Measurements from ENCODE around the gene MACF1. TPM values are rescaled to one million over a fixed set of nuclear protein-coding genes. Genes with fewer than 3 reads are reported as not detected.

The MACF1 gene
- total RNA-seq, 3 donors from 2014 or later, result 104 to 128 (median 120) TPM

GRCh38 chr1:39255222-39255621 is 50.7 kb downstream of the MACF1 start:
- ATAC-seq (no peak), DNase-seq (no peak)
- no peaks in the 10 kb centered on the region for H3K9me3 Mint-ChIP-seq
- peaks cover 31% of the 10 kb centered on the region for H3K36me3 Mint-ChIP-seq (ENCODE audit: insufficient read depth)
- peaks cover 35% of the 10 kb centered on the region for H3K4me1 Mint-ChIP-seq (ENCODE audit: low read depth)
- H3K4me3 Mint-ChIP-seq, result no peak overlapping the region
- no peaks in the 10 kb centered on the region for H3K27me3 Mint-ChIP-seq (ENCODE audit: low read depth)

GRCh38 chr1:39258146-39258924 is 53.8 kb downstream of the MACF1 start:
- Mint-ChIP-seq H3K27me3 (ENCODE audit: low read depth) (no peaks in the 10 kb centered on the region), H3K9me3 (no peaks in the 10 kb centered on the region), H3K36me3 (ENCODE audit: insufficient read depth) (peaks cover 21% of the 10 kb centered on the region), H3K4me1 (ENCODE audit: low read depth) (peaks cover 35% of the 10 kb centered on the region), H3K4me3 (no peak overlapping the region)
- peak; percentile 52 to 62 for ATAC-seq
- DNase-seq, result peak; percentile 67

- DNase-seq (no peak), ATAC-seq (no peak)
- H3K4me1 Mint-ChIP-seq (ENCODE audit: low read depth), result peaks cover 38% of the 10 kb centered on the region
- H3K36me3 Mint-ChIP-seq (ENCODE audit: insufficient read depth), result peaks cover 21% of the 10 kb centered on the region
- no peak overlapping the region for H3K4me3 Mint-ChIP-seq
- H3K27me3 Mint-ChIP-seq (ENCODE audit: low read depth), result no peaks in the 10 kb centered on the region
- no peaks in the 10 kb centered on the region for H3K9me3 Mint-ChIP-seq
Measured at GRCh38 chr1:39258925-39259244, 54.4 kb downstream of the MACF1 start.

- H3K9me3 Mint-ChIP-seq, result no peaks in the 10 kb centered on the region
- H3K27me3 Mint-ChIP-seq (ENCODE audit: low read depth), result no peaks in the 10 kb centered on the region
- no peak overlapping the region for H3K4me3 Mint-ChIP-seq
- peaks cover 27% of the 10 kb centered on the region for H3K36me3 Mint-ChIP-seq (ENCODE audit: insufficient read depth)
- ATAC-seq (no peak), DNase-seq (no peak)
- peaks cover 59% of the 10 kb centered on the region for H3K4me1 Mint-ChIP-seq (ENCODE audit: low read depth)
Measured at GRCh38 chr1:39261712-39262221, 57.3 kb downstream of the MACF1 start.

- H3K4me1 Mint-ChIP-seq (ENCODE audit: low read depth), result peaks cover 67% of the 10 kb centered on the region
Measured at GRCh38 chr1:39262802-39263201, 58.3 kb downstream of the MACF1 start.

GRCh38 chr1:39266269-39266668 is 61.8 kb downstream of the MACF1 start:
- Mint-ChIP-seq H3K4me1 (ENCODE audit: low read depth) (peaks cover 85% of the 10 kb centered on the region), H3K36me3 (ENCODE audit: insufficient read depth) (peaks cover 25% of the 10 kb centered on the region), H3K9me3 (no peaks in the 10 kb centered on the region), H3K27me3 (ENCODE audit: low read depth) (no peaks in the 10 kb centered on the region), H3K4me3 (no peak overlapping the region)
- DNase-seq (no peak), ATAC-seq (no peak)

More at GRCh38 chr1:39262802-39263201, 58.3 kb downstream of the MACF1 start:
- peak; percentile 68 to 78 for ATAC-seq
- no peaks in the 10 kb centered on the region for H3K9me3 Mint-ChIP-seq
- peaks cover 24% of the 10 kb centered on the region for H3K36me3 Mint-ChIP-seq (ENCODE audit: insufficient read depth)
- H3K4me3 Mint-ChIP-seq, result no peak overlapping the region
- no peak for DNase-seq
- H3K27me3 Mint-ChIP-seq (ENCODE audit: low read depth), result no peaks in the 10 kb centered on the region

- ATAC-seq, result no peak
- no peak for DNase-seq
- Mint-ChIP-seq H3K4me1 (ENCODE audit: low read depth) (peaks cover 85% of the 10 kb centered on the region), H3K9me3 (no peaks in the 10 kb centered on the region), H3K36me3 (ENCODE audit: insufficient read depth) (peaks cover 23% of the 10 kb centered on the region), H3K4me3 (no peak overlapping the region), H3K27me3 (ENCODE audit: low read depth) (no peaks in the 10 kb centered on the region)
Measured at GRCh38 chr1:39266792-39267191, 62.3 kb downstream of the MACF1 start.

- Mint-ChIP-seq H3K36me3 (ENCODE audit: insufficient read depth) (peaks cover 18% of the 10 kb centered on the region), H3K4me3 (peak overlapping the region; percentile 61), H3K4me1 (ENCODE audit: low read depth) (peaks cover 82% of the 10 kb centered on the region), H3K27me3 (ENCODE audit: low read depth) (no peaks in the 10 kb centered on the region), H3K9me3 (no peaks in the 10 kb centered on the region)
- DNase-seq (no peak), ATAC-seq (peak; percentile 39 to 57)
Measured at GRCh38 chr1:39268112-39268581, 63.7 kb downstream of the MACF1 start.

GRCh38 chr1:39268906-39269305 is 64.4 kb downstream of the MACF1 start:
- no peak for ATAC-seq
- peaks cover 18% of the 10 kb centered on the region for H3K36me3 Mint-ChIP-seq (ENCODE audit: insufficient read depth)
- no peaks in the 10 kb centered on the region for H3K9me3 Mint-ChIP-seq
- H3K27me3 Mint-ChIP-seq (ENCODE audit: low read depth), result no peaks in the 10 kb centered on the region
- no peak overlapping the region for H3K4me3 Mint-ChIP-seq
- peaks cover 78% of the 10 kb centered on the region for H3K4me1 Mint-ChIP-seq (ENCODE audit: low read depth)
- no peak for DNase-seq

- no peak overlapping the region for H3K4me3 Mint-ChIP-seq
- ATAC-seq, result no peak
Measured at GRCh38 chr1:39269349-39269748, 64.9 kb downstream of the MACF1 start.

GRCh38 chr1:39269791-39270342 is 65.4 kb downstream of the MACF1 start:
- Mint-ChIP-seq H3K4me3 (peak overlapping the region; percentile 34), H3K36me3 (ENCODE audit: insufficient read depth) (peaks cover 14% of the 10 kb centered on the region), H3K9me3 (no peaks in the 10 kb centered on the region), H3K4me1 (ENCODE audit: low read depth) (peaks cover 72% of the 10 kb centered on the region), H3K27me3 (ENCODE audit: low read depth) (no peaks in the 10 kb centered on the region)
- DNase-seq, result no peak
- ATAC-seq, result peak; percentile 38 to 53

More at GRCh38 chr1:39269349-39269748, 64.9 kb downstream of the MACF1 start:
- DNase-seq, result no peak
- Mint-ChIP-seq H3K27me3 (ENCODE audit: low read depth) (no peaks in the 10 kb centered on the region), H3K4me1 (ENCODE audit: low read depth) (peaks cover 73% of the 10 kb centered on the region), H3K36me3 (ENCODE audit: insufficient read depth) (peaks cover 14% of the 10 kb centered on the region), H3K9me3 (no peaks in the 10 kb centered on the region)

- Mint-ChIP-seq H3K9me3 (no peaks in the 10 kb centered on the region), H3K27me3 (ENCODE audit: low read depth) (no peaks in the 10 kb centered on the region), H3K36me3 (ENCODE audit: insufficient read depth) (peaks cover 14% of the 10 kb centered on the region), H3K4me1 (ENCODE audit: low read depth) (peaks cover 70% of the 10 kb centered on the region), H3K4me3 (no peak overlapping the region)
- ATAC-seq, result no peak
- no peak for DNase-seq
Measured at GRCh38 chr1:39270368-39270767, 65.9 kb downstream of the MACF1 start.

- DNase-seq (no peak), ATAC-seq (peak; percentile 27 to 62)
- no peak overlapping the region for H3K4me3 Mint-ChIP-seq
- peaks cover 12% of the 10 kb centered on the region for H3K36me3 Mint-ChIP-seq (ENCODE audit: insufficient read depth)
- peaks cover 66% of the 10 kb centered on the region for H3K4me1 Mint-ChIP-seq (ENCODE audit: low read depth)
- H3K27me3 Mint-ChIP-seq (ENCODE audit: low read depth), result no peaks in the 10 kb centered on the region
- H3K9me3 Mint-ChIP-seq, result no peaks in the 10 kb centered on the region
Measured at GRCh38 chr1:39272027-39272797, 67.7 kb downstream of the MACF1 start.

GRCh38 chr1:39272798-39273469 is 68.4 kb downstream of the MACF1 start:
- H3K4me1 Mint-ChIP-seq (ENCODE audit: low read depth), result peaks cover 68% of the 10 kb centered on the region
- H3K4me3 Mint-ChIP-seq, result no peak overlapping the region
- H3K9me3 Mint-ChIP-seq, result no peaks in the 10 kb centered on the region
- peaks cover 12% of the 10 kb centered on the region for H3K36me3 Mint-ChIP-seq (ENCODE audit: insufficient read depth)
- ATAC-seq (no peak), DNase-seq (no peak)
- H3K27me3 Mint-ChIP-seq (ENCODE audit: low read depth), result no peaks in the 10 kb centered on the region

Measured in activated T-cell treated with anti-CD3 and anti-CD28 coated beads, Interleukin-2, amount 50 U/mL, for 4 hours (primary cell).